ENCODE data around the gene AKR7A3.
"Not testable (repeated sequence)": the region's sequence is repeated elsewhere in the genome, so short reads cannot be mapped to it uniquely, and the experiment has no call there.

Gene AKR7A3

GRCh38 chr1:19317126-19317910 is 28.7 kb upstream of the AKR7A3 start:
- DNase-seq: no peak

GRCh38 chr1:19315378-19316198 is 27.0 kb upstream of the AKR7A3 start:
- DNase-seq: peak; percentile 42

GRCh38 chr1:19313961-19314882 is 25.7 kb upstream of the AKR7A3 start:
- DNase-seq: no peak

- DNase-seq: no peak
These were observed 25.0 kb upstream of the AKR7A3 start for GRCh38 chr1:19313636-19313959.

GRCh38 chr1:19312782-19313635 is 24.4 kb upstream of the AKR7A3 start:
- no peak for DNase-seq

GRCh38 chr1:19311931-19312781 is 23.6 kb upstream of the AKR7A3 start, which contains the start of the genes AKR7A2 and SLC66A1:
Gene AKR7A2, minus strand, starts transcription at chr1:19312144. Its CDS starts 20 bp downstream, at chr1:19312124.
Gene SLC66A1, plus strand, starts transcription at chr1:19312326. Its CDS starts 5,352 bp downstream, at chr1:19317678.
- peak; percentile 92 for DNase-seq

GRCh38 chr1:19311503-19311930 is 22.9 kb upstream of the AKR7A3 start:
- no peak for DNase-seq

GRCh38 chr1:19310720-19311502 is 22.3 kb upstream of the AKR7A3 start:
- no peak for DNase-seq

GRCh38 chr1:19310061-19310460 is 21.5 kb upstream of the AKR7A3 start:
- no peak for DNase-seq

GRCh38 chr1:19309123-19309813 is 20.7 kb upstream of the AKR7A3 start:
- peak; percentile 57 for DNase-seq

GRCh38 chr1:19308509-19308907 is 19.9 kb upstream of the AKR7A3 start:
- no peak for DNase-seq

GRCh38 chr1:19307794-19308508 is 19.4 kb upstream of the AKR7A3 start:
- no peak for DNase-seq

- no peak for DNase-seq
These were observed 18.4 kb upstream of the AKR7A3 start for GRCh38 chr1:19306941-19307340.

- DNase-seq: no peak
These were observed 17.3 kb upstream of the AKR7A3 start for GRCh38 chr1:19305880-19306279.

- not testable (repeated sequence) for DNase-seq
These were observed 15.5 kb upstream of the AKR7A3 start for GRCh38 chr1:19304081-19304480.

- DNase-seq: no peak
These were observed 11.6 kb upstream of the AKR7A3 start for GRCh38 chr1:19300211-19300610.

GRCh38 chr1:19294638-19295037 is 6.1 kb upstream of the AKR7A3 start:
- DNase-seq: no peak

- no peak for DNase-seq
These were observed 674 bp upstream of the AKR7A3 start for GRCh38 chr1:19289244-19289643.

Data from fibroblast of upper back skin (primary cell).